Stimulated activated CD4-positive, alpha-beta T cell treated with anti-CD3 and anti-CD28 coated beads, TNF-alpha, amount 100 ng/mL, for 24 hours (primary cell): ENCODE results near the gene WASF3.

Experiments used
- DNase-seq, 3 experiments: peaks; one replicate each; pipeline ENCODE4 v3.0.0-alpha.2; 2020; ENCODE audit warnings: low read depth in 3 of 3

The WASF3 gene

GRCh38 chr13:26680572-26680971 lies 123.1 kb downstream of the WASF3 start:
- no peak for DNase-seq

GRCh38 chr13:26681036-26681435 lies 123.6 kb downstream of the WASF3 start:
- DNase-seq = no peak

DNA sequence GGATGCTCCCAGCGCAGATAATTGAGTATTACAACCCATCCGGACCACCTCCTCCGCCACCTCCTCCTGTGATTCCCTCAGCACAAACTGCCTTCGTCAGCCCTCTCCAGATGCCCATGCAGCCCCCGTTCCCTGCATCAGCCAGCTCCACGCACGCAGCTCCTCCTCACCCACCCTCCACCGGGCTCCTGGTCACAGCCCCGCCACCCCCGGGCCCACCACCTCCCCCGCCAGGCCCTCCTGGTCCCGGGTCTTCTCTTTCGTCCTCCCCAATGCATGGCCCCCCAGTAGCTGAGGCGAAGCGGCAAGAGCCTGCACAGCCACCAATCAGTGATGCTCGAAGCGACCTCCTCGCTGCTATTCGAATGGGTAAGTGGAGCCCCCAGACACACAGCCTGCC lies 125.1 kb downstream of the WASF3 start:
- DNase-seq = no peak

GRCh38 chr13:26685606-26686005 lies 128.1 kb downstream of the WASF3 start:
- DNase-seq = no peak

DNA sequence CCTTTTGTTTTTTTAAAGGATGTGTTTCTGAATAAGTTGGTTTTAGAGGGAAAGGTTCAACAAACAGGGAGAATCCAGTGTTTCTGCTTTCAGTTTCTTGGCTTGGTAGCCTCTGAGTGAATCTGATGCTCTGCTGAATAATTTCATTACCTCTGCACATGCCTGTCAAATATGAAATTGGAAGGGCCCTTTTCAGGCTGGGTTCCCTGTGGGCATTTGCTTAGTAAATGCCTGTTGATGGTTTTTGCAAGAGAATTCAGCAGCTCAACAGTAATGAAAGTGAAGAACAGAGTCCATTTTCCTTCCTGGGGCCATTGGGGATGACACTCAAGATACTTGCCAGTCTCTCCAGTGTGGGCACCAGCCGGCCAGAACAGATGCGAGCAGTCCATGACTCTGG lies 128.8 kb downstream of the WASF3 start:
- DNase-seq = no peak

DNA sequence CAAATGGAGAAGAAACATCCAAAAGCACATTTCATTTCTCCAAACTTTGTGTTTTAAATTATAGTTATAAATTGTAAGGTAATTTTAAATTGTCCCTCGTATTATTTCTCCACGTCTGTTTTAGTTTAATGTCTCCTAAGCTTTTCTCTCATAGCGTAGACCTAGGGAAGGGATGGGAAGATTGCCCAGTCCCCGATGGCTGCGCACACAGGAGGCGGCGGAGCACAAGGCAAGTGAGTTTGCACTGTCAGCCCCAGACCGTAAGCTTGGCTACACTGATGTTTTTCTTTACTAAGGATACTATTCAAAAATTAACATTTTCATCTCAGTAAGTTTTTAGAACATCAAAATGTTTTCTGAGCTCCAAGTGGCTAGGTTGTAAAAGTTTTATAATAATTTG lies 130.8 kb downstream of the WASF3 start:
- DNase-seq = no peak

- no peak for DNase-seq
Measured at GRCh38 chr13:26688980-26689379, 131.5 kb downstream of the WASF3 start.

GRCh38 chr13:26693749-26694463 lies 136.4 kb downstream of the WASF3 start:
- no peak for DNase-seq

DNA sequence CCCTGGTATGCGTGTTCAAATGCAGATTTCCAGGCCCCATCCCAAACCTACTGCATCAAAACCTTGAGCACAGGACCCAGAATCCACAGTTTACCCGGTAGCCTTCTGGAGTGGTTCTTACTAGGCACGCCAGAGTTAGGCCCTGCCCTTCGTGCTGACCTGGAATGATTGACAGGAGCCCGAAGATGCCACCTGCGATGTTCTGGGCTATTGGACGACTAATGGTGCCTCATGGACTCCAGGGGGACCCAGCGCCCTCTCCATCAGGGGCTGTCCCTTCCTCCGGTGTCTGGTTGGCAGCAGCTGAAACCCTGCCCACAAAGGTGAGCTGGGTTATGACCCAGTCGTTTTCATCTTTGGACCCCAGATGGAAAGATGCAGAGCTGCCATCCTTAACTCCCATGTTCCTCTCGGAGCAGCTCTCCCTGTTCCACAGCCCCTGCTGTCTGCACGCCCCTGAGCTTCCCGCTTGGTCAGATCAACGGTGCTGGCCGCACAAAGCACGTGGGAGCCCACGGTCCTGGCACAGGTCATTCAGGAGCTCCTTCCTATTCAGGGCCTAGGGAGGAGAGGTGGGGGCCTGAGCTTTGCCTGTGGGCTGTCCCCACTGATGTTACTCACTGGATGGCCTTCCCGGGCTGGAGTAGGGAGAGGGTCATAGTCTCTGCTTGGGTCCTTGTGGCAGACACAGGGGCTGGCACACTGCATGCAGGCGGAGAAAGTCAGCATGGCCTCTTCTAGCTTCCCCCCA lies 137.3 kb downstream of the WASF3 start:
- no peak for DNase-seq

DNA sequence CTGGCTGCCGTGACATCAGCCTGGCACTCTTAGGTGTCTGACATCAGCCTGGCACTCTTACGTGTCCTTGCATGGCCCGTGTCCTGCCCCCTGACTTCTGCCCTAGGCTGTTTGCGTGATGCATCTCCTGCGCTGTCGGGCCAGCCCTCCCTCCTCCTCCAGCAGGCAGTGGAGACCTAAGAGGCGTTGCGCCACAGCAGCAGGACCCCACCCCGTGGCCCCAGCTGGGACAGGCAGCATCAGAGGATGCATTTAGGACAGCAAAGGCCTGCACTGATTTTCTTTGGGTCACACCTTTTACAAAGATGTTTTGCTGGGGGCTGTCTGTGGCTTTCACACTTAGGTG lies 137.8 kb downstream of the WASF3 start:
- DNase-seq = no peak

GRCh38 chr13:26695891-26696311 lies 138.4 kb downstream of the WASF3 start:
- DNase-seq = no peak

DNA sequence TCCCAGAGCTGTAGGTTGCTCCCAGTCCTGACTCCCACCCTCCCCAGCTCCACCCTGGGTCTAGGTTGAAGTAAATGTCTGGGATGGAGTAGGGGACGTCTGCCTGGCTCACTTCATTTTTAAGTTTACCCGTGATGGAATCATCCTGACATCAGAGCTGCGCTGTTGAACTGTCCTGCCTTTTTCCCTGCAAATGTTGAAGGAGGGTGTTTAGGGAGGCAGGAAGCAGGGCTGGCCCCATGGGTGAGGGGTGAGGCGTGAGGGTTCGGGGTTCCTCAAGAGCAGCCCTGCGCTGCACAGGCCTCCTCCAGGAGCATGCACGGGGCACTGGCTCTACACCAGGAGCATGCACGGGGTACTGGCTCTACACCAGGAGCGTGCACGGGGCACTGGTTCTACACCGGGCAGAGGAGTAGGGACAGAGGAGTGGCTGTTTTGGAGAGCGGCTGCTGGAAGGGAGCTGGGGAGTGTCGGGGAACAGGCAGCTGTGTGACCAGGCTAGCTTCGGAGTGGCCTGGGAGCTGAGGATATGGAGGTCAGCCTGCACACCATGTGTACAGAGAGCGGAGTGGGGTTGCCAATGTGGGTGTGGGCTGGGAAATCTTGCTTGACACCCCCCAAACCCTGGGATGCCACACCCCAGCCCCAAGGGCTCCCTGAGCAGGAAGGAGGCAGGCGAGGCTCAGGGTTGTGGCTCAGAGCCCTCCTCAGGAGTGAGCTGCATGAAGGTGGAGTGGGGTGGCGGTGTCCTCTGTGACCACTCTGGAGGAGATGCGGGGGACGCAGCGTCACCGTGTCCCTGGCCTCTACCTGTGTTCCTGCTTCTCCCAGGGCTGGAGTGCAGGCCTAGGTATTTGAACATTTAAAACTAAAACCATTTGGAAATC lies 139.8 kb downstream of the WASF3 start:
- no peak for DNase-seq

GRCh38 chr13:26698392-26699196 lies 141.1 kb downstream of the WASF3 start:
- DNase-seq = peak; percentile 65 to 75 (median 70)

DNA sequence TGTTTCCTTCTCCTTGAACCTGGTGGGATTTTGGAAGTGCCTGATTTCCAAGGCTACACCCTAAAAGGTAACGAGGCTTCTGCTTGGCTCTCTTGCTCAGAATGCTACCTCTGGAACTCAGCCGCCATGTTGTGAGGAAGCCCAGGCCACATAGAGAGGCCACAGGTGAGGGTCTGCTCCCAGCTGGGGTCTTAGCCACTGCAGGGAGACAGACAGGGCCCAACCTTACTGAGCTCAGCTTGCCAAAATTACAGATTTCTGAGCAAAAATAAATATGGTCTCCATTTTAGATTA lies 141.7 kb downstream of the WASF3 start:
- DNase-seq = no peak

GRCh38 chr13:26705536-26705935 lies 148.1 kb downstream of the WASF3 start:
- no peak for DNase-seq

- DNase-seq = no peak
Measured at GRCh38 chr13:26706381-26706780, 148.9 kb downstream of the WASF3 start.

GRCh38 chr13:26707122-26708006 lies 149.9 kb downstream of the WASF3 start:
- no peak for DNase-seq

DNA sequence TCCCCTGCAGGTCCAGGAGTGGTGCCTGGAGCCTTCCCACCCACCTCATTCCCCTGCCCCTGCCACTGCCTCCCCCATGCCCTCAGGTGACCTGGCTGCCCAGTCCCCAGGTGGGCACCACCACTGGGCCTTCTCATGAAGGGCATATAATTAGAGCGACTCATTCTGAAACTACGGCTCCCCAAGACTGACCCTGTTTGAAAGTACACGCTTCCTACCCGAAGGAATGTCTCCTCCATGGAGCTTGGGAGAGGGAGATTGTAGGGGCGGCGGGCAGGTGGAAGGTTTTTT lies 150.5 kb downstream of the WASF3 start:
- DNase-seq = no peak

DNA sequence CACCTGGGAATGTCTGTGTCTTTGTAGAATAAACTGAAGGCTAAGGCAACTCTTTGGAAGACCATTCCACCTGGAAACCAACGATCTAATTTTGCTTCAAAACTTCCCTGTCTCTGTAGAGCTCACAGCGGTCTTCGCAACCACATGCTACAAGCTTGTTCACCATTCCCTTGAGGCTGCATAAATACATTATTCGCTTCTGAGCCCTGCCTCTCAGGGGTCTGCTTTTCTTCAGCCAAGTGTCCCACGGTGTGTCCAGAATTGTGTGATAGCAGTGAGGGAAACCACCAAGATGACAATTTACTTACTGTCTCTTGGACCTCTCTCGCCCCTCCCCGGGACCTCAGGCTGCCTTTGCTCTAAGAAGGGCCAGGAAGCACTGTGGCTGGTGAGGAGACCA lies 152.0 kb downstream of the WASF3 start:
- DNase-seq = no peak

- no peak for DNase-seq
Measured at GRCh38 chr13:26710166-26710565, 152.7 kb downstream of the WASF3 start.

GRCh38 chr13:26711211-26711610 lies 153.7 kb downstream of the WASF3 start:
- no peak for DNase-seq
